Endodermal cell (in vitro differentiated cells): ENCODE results near the gene MORC3. TPM values are rescaled to one million over a fixed set of nuclear protein-coding genes. Genes with fewer than 3 reads are reported as not detected.

Source experiments
- DNase-seq: peaks from one replicate; pipeline ENCODE4 v3.0.0-alpha.2; 2017
- H3K27ac ChIP-seq: 2 replicates; pipeline ENCODE4 v1.5.1; 2013; ENCODE audit warnings: mild to moderate bottlenecking, low read depth, low read length, moderate library complexity
- H3K27me3 ChIP-seq: 2 replicates; pipeline ENCODE4 v1.6.1; 2013; ENCODE audit warnings: mild to moderate bottlenecking, low read length, moderate library complexity; ENCODE audit not compliant: insufficient read depth, control insufficient read depth, poor library complexity, severe bottlenecking
- H3K36me3 ChIP-seq: 2 replicates; pipeline ENCODE4 v1.7.0; 2013; ENCODE audit warnings: mild to moderate bottlenecking, low read length, moderate library complexity; ENCODE audit not compliant: control insufficient read depth, insufficient read depth
- H3K4me1 ChIP-seq: one replicate; pipeline ENCODE4 v1.7.0; 2013; ENCODE audit warnings: low read length; ENCODE audit not compliant: control insufficient read depth, insufficient read depth
- H3K4me3 ChIP-seq: 2 replicates; pipeline ENCODE4 v1.5.1; 2013; ENCODE audit warnings: mild to moderate bottlenecking, low read length, moderate library complexity
- H3K9ac ChIP-seq: 2 replicates; pipeline ENCODE4 v1.6.1; 2013; ENCODE audit warnings: mild to moderate bottlenecking, low read length, moderate library complexity; ENCODE audit not compliant: poor library complexity, severe bottlenecking; ENCODE audit errors: extremely low read depth
- H3K9me3 ChIP-seq: 2 replicates; pipeline ENCODE4 v1.6.1; 2013; ENCODE audit warnings: mild to moderate bottlenecking, low read length, moderate library complexity; ENCODE audit not compliant: control insufficient read depth
- H3K27ac Mint-ChIP-seq: 2 replicates; pipeline ENCODE4 v1.8.0; 2020; ENCODE audit warnings: mixed read lengths
- H3K27me3 Mint-ChIP-seq: 2 replicates; pipeline ENCODE4 v1.8.0; 2021; ENCODE audit warnings: mild to moderate bottlenecking, mixed read lengths; ENCODE audit not compliant: insufficient read depth
- H3K36me3 Mint-ChIP-seq: 2 replicates; pipeline ENCODE4 v1.8.0; 2020; ENCODE audit warnings: low read depth, mixed read lengths
- H3K4me1 Mint-ChIP-seq: 2 replicates; pipeline ENCODE4 v1.8.0; 2020; ENCODE audit warnings: mixed read lengths
- H3K4me3 Mint-ChIP-seq: 2 replicates; pipeline ENCODE4 v1.8.0; 2020; ENCODE audit warnings: mild to moderate bottlenecking, moderate library complexity, mixed read lengths
- H3K9me3 Mint-ChIP-seq: 2 replicates; pipeline ENCODE4 v1.8.0; 2020; ENCODE audit warnings: mild to moderate bottlenecking, mixed read lengths
- WGBS, 2 experiments: methylation state at CpG; one replicate each; pipeline versions ENCODE4 v1.1.5 to v1.1.7; 2013; ENCODE audit warnings: missing lambda C conversion rate in 2 of 2, mixed read lengths in 1 of 2; ENCODE audit not compliant: insufficient coverage in 1 of 2, insufficient read length in 1 of 2; 5-methylcytosine and 5-hydroxymethylcytosine counted together
- total RNA-seq, 2 donors: library from RNA; stranded (reverse); fragmentation: NEBNext Ultra II Directional in 1 of 2; extraction: Animal tissue kit (Norgen Biotek cat#: 25700) in 1 of 2; gene quantifications; 2 replicates in 1 of 2; 3 replicates in 1 of 2; pipeline ENCODE4 v1.2.1, GENCODE V29; 2021
- TF ChIP-seq, protein P1 (sequence below): fragments of 200-600 bp; sonication (generic); conservative IDR thresholded peaks from 2 replicates; pipeline ENCODE4 v1.5.0; 2021; ENCODE audit warnings: antibody characterized with exemption, mild to moderate bottlenecking

The MORC3 gene
- total RNA-seq, 2 donors from 2014 or later = 17.8 to 23.3 TPM

DNA sequence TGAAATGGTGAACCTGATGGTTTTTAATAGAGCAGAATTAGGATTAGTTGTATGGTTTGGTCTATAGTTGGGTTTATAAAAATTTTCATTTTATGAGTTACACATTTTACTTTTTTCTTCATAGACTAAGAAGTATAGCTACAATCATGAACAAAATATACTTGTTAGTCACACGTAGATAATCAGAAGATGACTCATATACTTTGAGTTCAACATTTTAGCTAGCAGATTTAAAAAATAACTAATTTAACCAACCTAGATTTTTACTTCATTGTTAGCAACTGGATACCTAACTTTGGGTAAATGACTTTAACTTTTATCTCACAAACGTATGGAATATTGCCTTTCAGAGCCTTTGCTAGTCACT is 27.9 kb downstream of the MORC3 start:
- H3K4me1 Mint-ChIP-seq = no peaks in the 10 kb centered on the region
- TF ChIP-seq, protein P1, sequence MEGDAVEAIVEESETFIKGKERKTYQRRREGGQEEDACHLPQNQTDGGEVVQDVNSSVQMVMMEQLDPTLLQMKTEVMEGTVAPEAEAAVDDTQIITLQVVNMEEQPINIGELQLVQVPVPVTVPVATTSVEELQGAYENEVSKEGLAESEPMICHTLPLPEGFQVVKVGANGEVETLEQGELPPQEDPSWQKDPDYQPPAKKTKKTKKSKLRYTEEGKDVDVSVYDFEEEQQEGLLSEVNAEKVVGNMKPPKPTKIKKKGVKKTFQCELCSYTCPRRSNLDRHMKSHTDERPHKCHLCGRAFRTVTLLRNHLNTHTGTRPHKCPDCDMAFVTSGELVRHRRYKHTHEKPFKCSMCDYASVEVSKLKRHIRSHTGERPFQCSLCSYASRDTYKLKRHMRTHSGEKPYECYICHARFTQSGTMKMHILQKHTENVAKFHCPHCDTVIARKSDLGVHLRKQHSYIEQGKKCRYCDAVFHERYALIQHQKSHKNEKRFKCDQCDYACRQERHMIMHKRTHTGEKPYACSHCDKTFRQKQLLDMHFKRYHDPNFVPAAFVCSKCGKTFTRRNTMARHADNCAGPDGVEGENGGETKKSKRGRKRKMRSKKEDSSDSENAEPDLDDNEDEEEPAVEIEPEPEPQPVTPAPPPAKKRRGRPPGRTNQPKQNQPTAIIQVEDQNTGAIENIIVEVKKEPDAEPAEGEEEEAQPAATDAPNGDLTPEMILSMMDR = no peak
- peaks cover 90% of the 10 kb centered on the region for H3K36me3 ChIP-seq
- no peak for DNase-seq
- no peaks in the 10 kb centered on the region for H3K27me3 Mint-ChIP-seq
- no peaks in the 10 kb centered on the region for H3K9me3 ChIP-seq
- 95 to 100% methylated on average over 2 of the region's 2 CpGs for WGBS, 2 experiments
- no peak overlapping the region for H3K9ac ChIP-seq
- H3K36me3 Mint-ChIP-seq = peaks cover 68% of the 10 kb centered on the region
- H3K9me3 Mint-ChIP-seq = no peaks in the 10 kb centered on the region
- no peak overlapping the region for H3K27ac ChIP-seq
- H3K27ac Mint-ChIP-seq = no peak overlapping the region
- H3K4me1 ChIP-seq = no peaks in the 10 kb centered on the region
- H3K4me3 ChIP-seq = no peak overlapping the region
- H3K4me3 Mint-ChIP-seq = no peak overlapping the region
- H3K27me3 ChIP-seq = no peaks in the 10 kb centered on the region

DNA sequence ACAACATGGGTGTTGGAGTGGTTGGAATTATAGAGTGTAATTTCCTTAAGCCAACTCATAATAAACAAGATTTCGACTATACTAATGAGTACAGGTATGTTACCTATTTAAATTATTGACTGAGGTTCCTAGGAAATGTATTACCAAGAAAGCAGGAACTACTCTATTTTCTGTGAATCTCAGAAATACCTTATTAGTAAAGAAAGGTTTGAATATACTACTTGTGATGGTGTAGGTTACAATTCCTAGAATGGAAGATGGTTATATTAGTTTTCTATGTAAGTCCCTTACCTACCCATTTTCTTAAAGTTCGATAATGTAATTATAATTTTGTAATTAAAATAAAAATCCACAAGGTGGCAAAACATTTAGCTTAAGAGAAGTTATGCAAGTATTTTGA is 29.3 kb downstream of the MORC3 start:
- WGBS, 2 experiments = no CpG with 5 or more reads among the region's 2 CpGs
- H3K9me3 Mint-ChIP-seq = no peaks in the 10 kb centered on the region
- no peak overlapping the region for H3K27ac Mint-ChIP-seq
- H3K9me3 ChIP-seq = no peaks in the 10 kb centered on the region
- no peaks in the 10 kb centered on the region for H3K4me1 ChIP-seq
- no peaks in the 10 kb centered on the region for H3K27me3 ChIP-seq
- no peaks in the 10 kb centered on the region for H3K27me3 Mint-ChIP-seq
- no peak overlapping the region for H3K4me3 ChIP-seq
- peaks cover 65% of the 10 kb centered on the region for H3K36me3 Mint-ChIP-seq
- no peak overlapping the region for H3K27ac ChIP-seq
- H3K9ac ChIP-seq = no peak overlapping the region
- no peaks in the 10 kb centered on the region for H3K4me1 Mint-ChIP-seq
- H3K4me3 Mint-ChIP-seq = no peak overlapping the region
- TF ChIP-seq, protein P1 = no peak
- H3K36me3 ChIP-seq = peaks cover 79% of the 10 kb centered on the region
- no peak for DNase-seq

DNA sequence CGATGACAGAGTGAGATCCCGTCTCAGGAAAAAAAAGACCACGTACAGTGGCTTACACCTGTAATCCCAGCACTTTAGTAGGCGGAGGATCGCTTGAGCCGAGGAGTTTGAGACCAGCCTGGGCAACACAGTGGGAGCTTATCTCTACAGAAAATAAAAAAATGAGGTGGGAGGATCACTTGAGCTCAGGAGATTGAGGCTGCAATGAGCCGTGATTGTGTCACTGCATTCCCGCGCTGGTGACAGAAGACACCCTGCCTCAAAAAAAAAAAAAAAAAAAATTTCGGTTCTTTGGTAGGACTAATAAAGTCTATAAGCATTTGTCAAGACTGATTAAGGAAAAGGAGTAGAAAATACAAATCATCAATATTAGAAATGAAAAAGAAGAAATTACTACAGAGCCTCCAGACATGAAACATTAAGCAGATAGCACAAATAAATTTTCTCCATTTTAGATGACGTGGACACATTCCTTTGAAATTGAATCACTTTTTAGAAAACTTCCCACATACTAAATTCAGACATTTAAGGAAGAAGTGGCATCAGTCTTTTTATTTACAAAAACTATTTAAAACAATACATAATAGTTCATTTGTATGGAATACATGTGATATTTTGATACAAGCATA is 30.4 kb downstream of the MORC3 start:
- Mint-ChIP-seq H3K4me3 (no peak overlapping the region), H3K27ac (peak overlapping the region; percentile 78), H3K27me3 (no peaks in the 10 kb centered on the region), H3K4me1 (no peaks in the 10 kb centered on the region), H3K9me3 (no peaks in the 10 kb centered on the region), H3K36me3 (peaks cover 67% of the 10 kb centered on the region)
- Histone ChIP-seq H3K4me3 (no peak overlapping the region), H3K36me3 (peaks cover 79% of the 10 kb centered on the region), H3K9me3 (no peaks in the 10 kb centered on the region), H3K27ac (no peak overlapping the region), H3K27me3 (no peaks in the 10 kb centered on the region), H3K9ac (no peak overlapping the region), H3K4me1 (no peaks in the 10 kb centered on the region)
- TF ChIP-seq, protein P1 = no peak
- WGBS, 2 experiments = 93 to 95% methylated on average over 10 of the region's 11 CpGs
- peak; percentile 48 for DNase-seq
